Peyer's patch (tissue), 4 donors: ENCODE measurements around the gene SEC24B.

ENCODE experiments used
- CTCF ChIP-seq, 6 experiments: fragments of 450-650 bp in 4 of 6; fragments of 200-600 bp in 2 of 6; sonication (generic) in 1 of 6; IDR thresholded peaks; one replicate each; pipeline ENCODE4 v1.5.1; 2017 to 2019; ENCODE audit warnings: antibody characterized with exemption in 6 of 6, mild to moderate bottlenecking in 3 of 6, moderate library complexity in 1 of 6
- POLR2A ChIP-seq, 2 donors: fragments of 450-650 bp; IDR thresholded peaks; one replicate each; pipeline ENCODE4 v1.5.1; 2017; ENCODE audit warnings: antibody characterized with exemption in 2 of 2, mild to moderate bottlenecking in 2 of 2, moderate library complexity in 2 of 2

GRCh38 chr4:109494563-109494962 is 60.9 kb downstream of the SEC24B start:
- TF ChIP-seq CTCF (IDR thresholded peaks at IDR 0.05) (no peak), POLR2A (IDR thresholded peaks at IDR 0.05) (no peak)
